IgD-negative memory B cell (primary cell): ENCODE data around the gene SEC61B. TPM values are rescaled to one million over a fixed set of nuclear protein-coding genes. Genes with fewer than 3 reads are reported as not detected.
A peak's percentile ranks its signal among the peaks of the same experiment; 100 is the strongest.

ENCODE experiments used
- H3K27ac Mint-ChIP-seq, 3 donors: one replicate each; pipeline ENCODE4 v1.8.0; 2020 to 2022; ENCODE audit warnings: mild to moderate bottlenecking in 3 of 3, mixed read lengths in 3 of 3, moderate library complexity in 1 of 3
- H3K27me3 Mint-ChIP-seq: one replicate; pipeline ENCODE4 v1.8.0; 2021; ENCODE audit warnings: mixed read lengths
- H3K36me3 Mint-ChIP-seq: one replicate; pipeline ENCODE4 v1.8.0; 2020; ENCODE audit warnings: mild to moderate bottlenecking, mixed read lengths
- H3K4me1 Mint-ChIP-seq, 3 donors: one replicate each; pipeline ENCODE4 v1.8.0; 2020 to 2022; ENCODE audit warnings: mixed read lengths in 3 of 3, mild to moderate bottlenecking in 1 of 3
- H3K4me3 Mint-ChIP-seq, 4 donors: one replicate each; pipeline ENCODE4 v1.8.0; 2020 to 2022; ENCODE audit warnings: mild to moderate bottlenecking in 4 of 4, mixed read lengths in 4 of 4, moderate library complexity in 3 of 4
- H3K9me3 Mint-ChIP-seq, 3 donors: one replicate each; pipeline ENCODE4 v1.8.0; 2020 to 2021; ENCODE audit warnings: mixed read lengths in 3 of 3, mild to moderate bottlenecking in 1 of 3
- polyA plus RNA-seq: library from polyadenylated mRNA; unstranded; fragments of 300-500 nt; fragmentation: Illumina TruSeq; gene quantifications from one replicate; pipeline ENCODE4 v1.2.3, GENCODE V29; 2021

Gene SEC61B
- polyA plus RNA-seq = 298 TPM

DNA sequence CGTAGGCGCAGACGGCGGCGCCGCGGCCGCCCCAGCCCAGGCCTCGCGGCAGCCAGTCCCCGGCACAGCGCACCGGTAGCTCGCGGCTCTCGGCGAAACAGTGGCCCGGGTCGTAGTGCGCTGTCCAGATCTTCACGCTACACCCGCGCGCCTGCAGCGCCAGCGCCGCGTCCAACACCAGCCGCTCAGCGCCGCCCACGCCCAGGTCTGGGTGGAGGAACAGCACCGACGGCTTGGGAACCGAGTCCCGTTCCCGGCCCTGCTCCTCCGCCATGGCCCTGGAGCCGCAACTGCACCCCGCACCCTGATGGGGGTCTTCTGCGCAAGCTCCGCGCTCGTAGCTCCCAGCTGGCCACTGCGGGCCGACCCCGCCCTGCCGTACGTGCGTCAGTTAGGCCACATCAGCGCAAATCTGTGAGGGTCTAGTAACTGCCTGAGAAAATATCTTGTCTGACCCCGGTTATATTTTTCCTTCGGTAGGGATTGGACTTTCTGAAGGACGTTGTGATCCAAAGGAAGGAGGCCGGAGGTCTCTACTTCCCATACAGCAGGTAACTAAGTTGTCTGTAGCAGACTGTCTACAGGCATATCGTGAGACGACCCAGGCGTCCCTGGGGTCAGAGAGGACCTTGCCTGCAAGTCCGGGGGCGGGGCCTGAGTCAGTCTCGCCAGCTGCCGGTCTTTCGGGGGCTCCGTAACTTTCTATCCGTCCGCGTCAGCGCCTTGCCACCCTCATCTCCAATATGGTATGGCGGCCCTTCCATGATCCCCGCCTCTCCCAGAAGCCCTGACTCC, at the start of gene SEC61B, which contains the start of gene ALG2:
TSS of gene SEC61B (plus strand) at position 662 of the 795 bp plus-strand sequence. CDS start at position 744, 82 bp downstream.
TSS of gene ALG2 (minus strand) at position 322 of the 795 bp plus-strand sequence. CDS start at position 274, 48 bp downstream.
- Mint-ChIP-seq H3K4me1 (peaks cover 48 to 54% (median 53%) of the 10 kb centered on the region in 3 donors), H3K9me3 (no peaks in the 10 kb centered on the region), H3K27ac (peak within 1 kb of the TSS; percentile 100), H3K36me3 (peaks cover 10% of the 10 kb centered on the region), H3K4me3 (peak within 1 kb of the TSS; percentile 99 to 100 (median 100)), H3K27me3 (no peaks in the 10 kb centered on the region)

DNA sequence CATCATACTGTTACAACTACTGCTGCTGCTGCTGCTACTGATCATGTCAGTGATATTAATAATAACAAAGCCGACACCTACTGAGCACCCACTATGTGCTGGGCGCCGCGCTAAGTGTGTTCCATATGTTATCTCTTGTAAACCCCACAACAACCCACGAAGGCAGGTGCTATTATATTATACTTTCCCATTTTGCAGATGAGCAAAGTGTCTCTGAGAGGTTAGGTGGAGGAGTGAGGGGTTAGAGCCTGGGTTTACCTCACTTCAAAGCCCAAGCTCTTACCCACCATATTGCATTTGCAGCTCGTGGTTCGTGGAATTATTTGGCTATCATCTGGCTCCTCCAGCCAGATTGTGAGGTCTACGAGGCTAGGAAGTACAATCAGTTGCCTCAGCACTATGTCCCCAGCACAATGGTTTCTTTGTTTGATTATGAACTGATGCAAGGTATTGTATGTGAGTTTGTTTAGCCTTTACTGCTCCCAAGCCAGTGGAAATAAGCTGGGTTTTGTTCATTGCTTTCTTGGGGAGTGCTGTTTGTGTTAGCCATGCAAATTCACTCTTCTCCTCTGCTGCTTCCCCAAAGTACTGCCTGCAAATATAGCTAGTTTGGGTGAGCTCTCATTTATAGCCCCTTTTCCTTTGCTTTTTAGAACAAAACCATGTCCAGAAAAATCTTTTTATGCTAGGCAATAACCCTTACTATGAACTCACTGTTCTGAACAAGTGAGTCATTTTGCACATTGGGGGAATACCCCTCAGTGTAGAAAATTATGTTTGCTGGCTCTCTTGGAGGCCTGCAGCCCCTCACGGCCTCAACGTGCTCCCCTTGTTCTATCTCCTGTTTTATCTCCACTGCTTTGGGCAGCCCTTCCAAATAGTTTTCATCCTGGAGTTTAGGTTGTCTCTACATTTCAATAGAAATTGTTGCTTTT, 48.2 kb upstream of the SEC61B start:
- Mint-ChIP-seq H3K27ac (peak overlapping the region in 1 of 3 donors; percentile 28), H3K4me1 (peaks cover 0 to 9% (median 2%) of the 10 kb centered on the region in 3 donors), H3K4me3 (no peak overlapping the region)

DNA sequence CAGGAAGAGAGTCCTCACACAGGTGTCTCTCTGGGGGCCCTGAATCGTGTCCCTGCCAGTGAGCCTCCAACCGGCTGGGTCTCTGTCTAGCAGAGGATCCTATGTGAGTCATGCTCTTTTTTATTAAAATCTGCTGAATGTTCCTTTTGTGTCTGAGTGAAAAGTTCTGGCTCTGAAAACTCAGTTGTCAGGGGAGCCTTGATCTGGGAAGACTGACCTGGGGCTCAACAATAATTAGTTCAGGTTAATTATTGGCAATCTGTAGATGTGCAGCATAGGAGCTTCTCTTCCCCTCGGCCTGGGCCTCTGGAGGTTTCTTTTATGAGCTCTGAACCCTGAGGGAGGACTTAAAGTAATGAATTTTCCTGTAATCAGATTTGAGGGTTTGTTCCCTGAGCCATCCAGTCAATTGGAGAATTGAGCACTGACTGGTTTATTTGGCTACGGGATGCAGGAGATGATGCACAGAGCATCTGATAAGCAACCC, 45.5 kb upstream of the SEC61B start:
- no peaks in the 10 kb centered on the region for H3K36me3 Mint-ChIP-seq
- peaks cover 8 to 21% (median 11%) of the 10 kb centered on the region in 3 donors for H3K4me1 Mint-ChIP-seq
- H3K27ac Mint-ChIP-seq = no peak overlapping the region
- no peaks in the 10 kb centered on the region for H3K27me3 Mint-ChIP-seq
- H3K9me3 Mint-ChIP-seq = no peaks in the 10 kb centered on the region
- H3K4me3 Mint-ChIP-seq = no peak overlapping the region

More for the DNA sequence above, 48.2 kb upstream of the SEC61B start:
- no peaks in the 10 kb centered on the region for H3K36me3 Mint-ChIP-seq
- no peaks in the 10 kb centered on the region for H3K9me3 Mint-ChIP-seq
- H3K27me3 Mint-ChIP-seq = no peaks in the 10 kb centered on the region

DNA sequence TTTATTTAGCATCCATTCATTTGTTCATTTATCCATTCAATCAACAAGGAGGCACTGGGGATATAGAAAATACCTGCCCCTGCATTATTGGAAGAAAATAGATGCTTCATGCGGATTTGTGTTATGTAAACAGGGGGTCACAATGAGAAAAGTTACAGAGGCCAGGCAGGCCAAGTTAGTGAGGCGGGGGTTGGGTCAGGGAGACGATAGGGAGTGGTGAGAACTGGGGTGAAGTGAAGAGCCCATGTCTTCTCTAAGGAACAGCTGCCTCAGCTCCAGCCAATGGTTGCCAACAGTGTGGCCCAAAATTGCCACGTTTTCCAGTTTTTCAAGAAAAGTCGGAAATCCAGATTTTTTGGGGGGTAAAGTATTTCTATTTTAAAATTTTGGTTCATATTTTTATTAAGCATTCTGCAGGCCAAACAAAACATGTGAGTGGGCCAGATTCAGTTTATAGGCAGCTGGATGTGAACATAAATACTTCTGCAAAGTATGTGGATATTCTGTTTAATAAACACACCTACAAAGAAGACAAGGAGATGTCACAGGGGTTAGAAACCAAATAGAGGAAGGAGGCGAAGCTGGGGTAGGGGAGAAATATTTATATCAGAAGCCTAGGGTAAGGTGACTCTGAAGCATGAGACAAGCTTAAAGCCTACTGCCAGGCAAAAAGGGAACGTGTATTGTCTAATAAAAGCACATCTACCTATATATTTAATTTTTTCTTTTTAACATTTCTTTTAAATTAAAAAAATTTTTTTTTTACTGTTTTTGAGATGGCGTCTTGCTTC, 44.3 kb upstream of the SEC61B start:
- H3K27ac Mint-ChIP-seq = no peak overlapping the region
- no peak overlapping the region for H3K4me3 Mint-ChIP-seq
- peaks cover 12 to 32% (median 16%) of the 10 kb centered on the region in 3 donors for H3K4me1 Mint-ChIP-seq
- H3K36me3 Mint-ChIP-seq = no peaks in the 10 kb centered on the region
- H3K9me3 Mint-ChIP-seq = no peaks in the 10 kb centered on the region
- H3K27me3 Mint-ChIP-seq = no peaks in the 10 kb centered on the region

DNA sequence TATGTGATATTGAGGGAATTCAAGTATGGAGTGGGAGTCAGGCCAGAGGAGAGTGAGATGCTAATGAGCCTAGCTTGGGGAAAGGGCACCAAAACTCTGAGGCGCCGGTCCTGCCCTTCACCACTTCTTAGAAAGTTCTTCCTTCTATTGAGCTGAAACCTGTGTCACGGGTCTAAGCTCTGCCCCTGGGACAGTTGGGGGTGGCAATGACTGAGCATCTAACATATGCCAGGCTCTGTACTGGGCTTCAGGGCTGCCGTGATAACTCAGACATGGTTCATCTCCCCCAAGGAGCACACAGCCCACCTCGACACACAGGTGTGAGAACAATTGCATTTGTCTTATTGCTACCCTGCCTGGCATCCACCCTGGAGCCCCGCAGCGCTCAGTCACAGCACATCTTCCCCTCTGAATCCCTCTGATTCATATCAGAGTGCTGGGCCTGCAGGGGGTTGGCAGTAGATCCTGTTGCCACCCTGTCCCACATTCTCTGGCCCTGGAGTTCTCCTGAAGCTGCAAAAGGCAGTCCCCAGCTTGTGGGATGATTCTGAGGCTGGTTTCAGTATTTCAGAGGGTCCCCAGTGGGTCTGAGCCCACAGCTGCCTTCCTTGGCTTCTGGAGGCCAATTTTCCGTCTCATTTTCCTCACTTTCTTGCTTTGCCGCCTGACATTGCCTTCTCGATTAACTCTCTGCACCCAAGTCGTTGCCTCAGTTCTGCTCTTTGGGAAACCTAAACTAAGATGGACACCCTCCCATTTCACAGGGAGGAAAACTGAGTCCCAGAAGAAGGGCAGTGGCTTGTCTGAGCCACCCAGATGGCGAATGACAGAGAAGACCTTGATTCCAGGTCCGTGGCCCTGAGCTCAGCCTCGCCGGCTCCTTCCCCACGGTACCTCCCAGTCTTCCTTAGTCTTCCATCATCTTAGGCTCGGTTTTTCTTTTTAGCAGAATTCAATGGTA, 42.9 kb upstream of the SEC61B start:
- H3K9me3 Mint-ChIP-seq = no peaks in the 10 kb centered on the region
- H3K4me3 Mint-ChIP-seq = no peak overlapping the region
- H3K36me3 Mint-ChIP-seq = no peaks in the 10 kb centered on the region
- no peaks in the 10 kb centered on the region for H3K27me3 Mint-ChIP-seq
- no peak overlapping the region for H3K27ac Mint-ChIP-seq
- H3K4me1 Mint-ChIP-seq = peaks cover 12 to 28% (median 19%) of the 10 kb centered on the region in 3 donors

DNA sequence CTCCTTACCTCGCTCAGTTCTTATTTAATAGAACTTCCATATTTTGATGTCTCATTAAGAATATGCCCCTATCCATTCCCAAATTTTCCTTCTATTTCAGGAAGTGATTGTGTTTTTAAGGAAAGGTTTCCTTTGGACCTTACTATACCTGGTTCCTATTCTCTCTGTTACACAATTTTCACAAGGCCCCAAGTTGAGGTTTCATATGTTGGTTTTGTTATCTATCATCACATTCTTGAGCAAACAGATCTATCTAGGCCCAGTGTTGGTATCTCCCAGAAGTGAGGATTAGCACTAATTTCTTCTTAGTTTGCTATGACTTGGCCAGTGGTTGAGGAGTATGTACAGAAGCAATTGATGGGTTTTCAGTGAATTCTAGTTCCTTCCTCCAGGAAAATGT, 41.9 kb upstream of the SEC61B start:
- Mint-ChIP-seq H3K36me3 (no peaks in the 10 kb centered on the region), H3K4me1 (peaks cover 18 to 34% (median 22%) of the 10 kb centered on the region in 3 donors), H3K27ac (peak overlapping the region in 2 of 3 donors; percentile 4 to 63), H3K27me3 (no peaks in the 10 kb centered on the region), H3K4me3 (no peak overlapping the region), H3K9me3 (no peaks in the 10 kb centered on the region)

DNA sequence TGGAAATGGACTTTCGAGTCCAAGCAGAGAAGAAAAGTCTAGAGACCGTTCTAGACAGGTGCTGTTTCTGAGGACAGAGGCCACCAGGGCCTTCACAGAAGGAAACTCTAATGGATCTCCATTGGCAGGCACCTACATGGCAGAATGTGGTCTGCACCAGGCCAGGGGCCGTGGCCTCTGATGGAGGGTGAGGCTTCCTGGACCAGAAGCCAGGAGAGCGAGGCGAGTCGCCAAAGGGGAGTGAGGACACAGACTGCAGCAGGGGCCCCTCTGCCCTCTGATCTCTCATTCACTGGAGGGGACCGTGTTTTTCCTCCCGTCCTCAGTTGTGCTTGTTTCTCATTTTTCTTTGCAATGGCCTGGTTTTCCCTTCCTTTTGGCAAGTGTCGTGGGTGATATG, 41.4 kb upstream of the SEC61B start:
- Mint-ChIP-seq H3K27me3 (no peaks in the 10 kb centered on the region), H3K36me3 (no peaks in the 10 kb centered on the region), H3K4me3 (no peak overlapping the region), H3K4me1 (peaks cover 18 to 35% (median 22%) of the 10 kb centered on the region in 3 donors), H3K9me3 (no peaks in the 10 kb centered on the region), H3K27ac (peak overlapping the region in 2 of 3 donors; percentile 4 to 63)

DNA sequence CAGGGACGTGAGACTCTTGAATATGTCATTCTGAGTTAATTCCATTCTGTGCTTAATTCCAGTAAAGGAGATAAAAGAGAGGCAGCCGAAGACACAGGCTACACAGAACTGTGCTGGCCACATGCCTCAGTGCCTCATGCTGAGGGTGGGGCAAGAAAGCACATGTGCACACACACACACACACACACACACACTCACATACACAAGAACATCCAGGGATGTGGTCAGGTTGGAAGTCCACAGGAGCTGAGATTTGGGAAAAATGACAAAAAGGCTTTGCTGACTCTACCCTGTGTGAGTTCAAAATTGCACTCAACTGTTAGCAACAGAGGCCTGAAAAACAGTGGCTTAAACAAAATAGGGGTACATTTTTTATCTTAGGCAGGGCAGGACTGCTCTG, 40.9 kb upstream of the SEC61B start:
- peak overlapping the region in 1 of 3 donors; percentile 63 for H3K27ac Mint-ChIP-seq
- H3K4me3 Mint-ChIP-seq = no peak overlapping the region
- no peaks in the 10 kb centered on the region for H3K27me3 Mint-ChIP-seq
- peaks cover 18 to 36% (median 22%) of the 10 kb centered on the region in 3 donors for H3K4me1 Mint-ChIP-seq
- H3K36me3 Mint-ChIP-seq = no peaks in the 10 kb centered on the region
- no peaks in the 10 kb centered on the region for H3K9me3 Mint-ChIP-seq

DNA sequence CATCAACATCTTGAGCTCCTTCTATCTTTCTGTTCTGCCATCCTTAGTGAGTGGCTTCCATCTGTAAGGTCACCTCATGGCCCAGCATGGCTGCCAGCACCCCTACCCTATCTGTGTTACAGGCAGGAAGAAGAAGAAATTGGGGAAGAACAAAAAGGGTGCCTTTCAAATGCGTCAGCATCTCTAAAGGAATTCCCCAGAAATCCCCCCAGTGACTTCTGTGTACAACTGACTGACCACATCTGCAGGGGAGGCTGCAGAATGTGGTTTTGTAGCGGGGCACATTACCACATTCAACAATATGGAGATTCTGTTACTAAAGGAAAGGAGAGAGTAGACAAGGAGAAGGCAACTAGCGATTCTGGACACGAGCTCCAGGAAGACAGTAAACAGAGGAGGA, 40.5 kb upstream of the SEC61B start:
- Mint-ChIP-seq H3K4me1 (peaks cover 22 to 39% (median 26%) of the 10 kb centered on the region in 3 donors), H3K9me3 (no peaks in the 10 kb centered on the region), H3K27me3 (no peaks in the 10 kb centered on the region), H3K4me3 (peak overlapping the region in 2 of 4 donors; percentile 2 to 83), H3K36me3 (no peaks in the 10 kb centered on the region), H3K27ac (peak overlapping the region; percentile 36 to 74 (median 63))

DNA sequence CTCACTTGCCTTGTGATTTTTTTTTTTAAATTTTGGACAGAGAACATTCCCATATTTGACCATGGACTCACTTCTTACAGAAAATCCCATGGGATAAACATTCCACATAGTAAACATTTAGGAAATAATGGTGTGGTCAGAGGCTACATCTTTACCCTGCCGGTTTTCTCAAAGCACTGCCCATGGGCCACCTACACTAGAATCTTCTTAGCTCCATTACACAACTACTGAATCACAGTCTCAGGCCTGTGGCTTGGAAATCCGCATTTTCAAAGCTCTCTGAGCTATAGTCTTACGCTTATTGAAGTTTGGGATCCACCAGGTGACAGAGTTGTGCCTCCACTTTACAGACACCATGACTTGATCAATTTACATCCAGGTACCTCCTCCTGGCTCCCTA, 39.7 kb upstream of the SEC61B start:
- Mint-ChIP-seq H3K4me1 (peaks cover 29 to 44% (median 31%) of the 10 kb centered on the region in 3 donors), H3K36me3 (no peaks in the 10 kb centered on the region), H3K27me3 (no peaks in the 10 kb centered on the region), H3K4me3 (peak overlapping the region in 1 of 4 donors; percentile 46), H3K9me3 (no peaks in the 10 kb centered on the region), H3K27ac (peak overlapping the region in 1 of 3 donors; percentile 92)

DNA sequence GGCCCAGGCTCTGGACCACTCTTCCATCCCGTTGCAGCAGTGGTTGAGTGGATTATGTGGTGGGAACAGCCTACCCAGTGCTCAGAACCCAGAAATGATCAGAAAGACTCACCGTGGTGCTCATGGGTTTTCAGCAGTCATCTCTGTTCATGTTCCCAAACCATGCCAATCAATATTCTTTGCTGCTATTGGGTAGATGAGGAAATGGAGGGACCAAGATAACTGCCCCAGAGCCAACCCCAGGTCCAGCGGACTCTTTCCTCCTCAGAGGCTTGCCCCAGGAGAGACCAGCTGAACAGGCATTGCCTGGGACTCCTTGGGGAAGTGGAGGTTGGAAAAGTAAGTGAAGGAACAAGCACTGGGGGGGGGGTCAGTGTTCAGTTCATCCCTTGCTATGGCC, 38.5 kb upstream of the SEC61B start:
- Mint-ChIP-seq H3K9me3 (no peaks in the 10 kb centered on the region), H3K27me3 (no peaks in the 10 kb centered on the region), H3K4me3 (no peak overlapping the region), H3K4me1 (peaks cover 36 to 54% (median 36%) of the 10 kb centered on the region in 3 donors), H3K27ac (peak overlapping the region in 1 of 3 donors; percentile 94), H3K36me3 (no peaks in the 10 kb centered on the region)

DNA sequence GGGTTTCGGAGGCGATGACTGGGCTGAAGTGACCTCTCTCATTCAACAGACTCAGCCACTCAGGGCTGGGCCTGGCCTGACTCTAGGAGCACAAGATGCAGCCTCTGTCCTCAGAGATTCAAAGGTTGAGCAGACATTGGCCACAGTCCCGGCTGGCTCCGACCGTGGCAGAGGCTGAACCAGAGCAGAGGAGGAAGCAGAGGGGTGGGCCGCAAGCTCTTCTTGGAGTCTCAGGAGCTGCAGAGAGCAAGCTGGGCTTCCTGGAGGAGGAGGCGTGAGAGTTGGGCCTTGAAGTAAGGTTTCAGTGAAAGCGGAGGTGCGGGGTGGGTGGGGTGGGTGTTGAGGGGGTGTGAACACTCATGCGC, 38.0 kb upstream of the SEC61B start:
- peaks cover 36 to 54% (median 36%) of the 10 kb centered on the region in 3 donors for H3K4me1 Mint-ChIP-seq

More for the DNA sequence above, 38.0 kb upstream of the SEC61B start:
- no peak overlapping the region for H3K4me3 Mint-ChIP-seq
- no peaks in the 10 kb centered on the region for H3K9me3 Mint-ChIP-seq
- no peaks in the 10 kb centered on the region for H3K36me3 Mint-ChIP-seq
- peak overlapping the region in 1 of 3 donors; percentile 94 for H3K27ac Mint-ChIP-seq
- no peaks in the 10 kb centered on the region for H3K27me3 Mint-ChIP-seq
